LoVo (cell line): Measurements from ENCODE around the gene ZNF835.

Experiments used
- DNase-seq: peaks from one replicate; pipeline ENCODE4 v3.0.0-alpha.2; 2016; ENCODE audit warnings: low spot score

ZNF835 gene

GRCh38 chr19:56661248-56661647, 10.3 kb downstream of the ZNF835 start:
- DNase-seq, result no peak

- no peak for DNase-seq
Measured at GRCh38 chr19:56660381-56661107, 11.0 kb downstream of the ZNF835 start.

- no peak for DNase-seq
Measured at GRCh38 chr19:56654151-56654550, 17.4 kb downstream of the ZNF835 start.

GRCh38 chr19:56643460-56643955, 28.0 kb downstream of the ZNF835 start:
- DNase-seq, result no peak

- no peak for DNase-seq
Measured at GRCh38 chr19:56642711-56643459, 28.7 kb downstream of the ZNF835 start, which contains the start of gene SMIM17. TSS of gene SMIM17 (plus strand) at chr19:56643159. CDS start at chr19:56645668, 2,509 bp downstream.

- DNase-seq, result no peak
Measured at GRCh38 chr19:56639217-56639616, 32.3 kb downstream of the ZNF835 start.

GRCh38 chr19:56637976-56638555, 33.5 kb downstream of the ZNF835 start:
- DNase-seq, result peak; percentile 5

GRCh38 chr19:56633021-56633420, 38.5 kb downstream of the ZNF835 start:
- DNase-seq, result no peak

GRCh38 chr19:56625708-56626107, 45.8 kb downstream of the ZNF835 start:
- no peak for DNase-seq

GRCh38 chr19:56623006-56623405, 48.6 kb downstream of the ZNF835 start:
- no peak for DNase-seq

- DNase-seq, result no peak
Measured at GRCh38 chr19:56622374-56622773, 49.2 kb downstream of the ZNF835 start.

- no peak for DNase-seq
Measured at GRCh38 chr19:56619121-56619520, 52.4 kb downstream of the ZNF835 start.

GRCh38 chr19:56617531-56617930, 54.0 kb downstream of the ZNF835 start:
- no peak for DNase-seq

- no peak for DNase-seq
Measured at GRCh38 chr19:56613639-56614038, 57.9 kb downstream of the ZNF835 start.

- no peak for DNase-seq
Measured at GRCh38 chr19:56612737-56613136, 58.8 kb downstream of the ZNF835 start.
